OCI-LY1 (cell line): ENCODE results near the gene LAMA5.

Source experiments
- H2AFZ ChIP-seq: fragments of 200-600 bp; sonication (generic), shearing (Covaris generic); 2 replicates; pipeline ENCODE4 v1.6.0; 2014; ENCODE audit warnings: antibody characterized with exemption, mild to moderate bottlenecking, low read length
- H3F3A ChIP-seq: fragments of 200-600 bp; sonication (generic), shearing (Covaris generic); 2 replicates; pipeline ENCODE4 v1.6.0; 2014; ENCODE audit warnings: mild to moderate bottlenecking, antibody characterized with exemption, low read length, moderate library complexity; ENCODE audit not compliant: insufficient read depth
- H3K27ac ChIP-seq: fragments of 200-600 bp; sonication (generic); 2 replicates; pipeline ENCODE4 v1.5.1; 2014; ENCODE audit warnings: low read length, mixed run types, mild to moderate bottlenecking, low read depth; ENCODE audit not compliant: poor library complexity, severe bottlenecking
- H3K27me3 ChIP-seq: fragments of 200-600 bp; sonication (generic); 2 replicates; pipeline ENCODE4 v1.6.0; 2014; ENCODE audit warnings: antibody characterized with exemption, mild to moderate bottlenecking, low read length, moderate library complexity; ENCODE audit not compliant: insufficient read depth
- H3K36me3 ChIP-seq: fragments of 200-600 bp; sonication (generic); 2 replicates; pipeline ENCODE4 v1.6.1; 2014; ENCODE audit warnings: mild to moderate bottlenecking, antibody characterized with exemption, low read length, moderate library complexity, mixed read lengths; ENCODE audit not compliant: insufficient read depth
- H3K4me1 ChIP-seq: fragments of 200-600 bp; sonication (generic); 2 replicates; pipeline ENCODE4 v1.5.1; 2014; ENCODE audit warnings: mild to moderate bottlenecking, low read length, moderate library complexity; ENCODE audit not compliant: insufficient read depth, severe bottlenecking
- H3K4me2 ChIP-seq: fragments of 200-600 bp; sonication (generic), shearing (Covaris generic); 2 replicates; pipeline ENCODE4 v1.6.1; 2014; ENCODE audit warnings: low read length
- H3K4me3 ChIP-seq: fragments of 200-600 bp; sonication (generic); 2 replicates; pipeline ENCODE4 v1.5.1; 2014; ENCODE audit warnings: low read length, low read depth, mild to moderate bottlenecking, mixed read lengths; ENCODE audit not compliant: poor library complexity, severe bottlenecking
- H3K79me2 ChIP-seq: fragments of 200-600 bp; shearing (Covaris generic); 2 replicates; pipeline ENCODE4 v1.6.1; 2016; ENCODE audit warnings: mixed run types, low read length, mixed read lengths; ENCODE audit not compliant: insufficient read depth
- H3K9ac ChIP-seq: fragments of 200-600 bp; sonication (generic), shearing (Covaris generic); 2 replicates; pipeline ENCODE4 v1.6.1; 2014; ENCODE audit warnings: mild to moderate bottlenecking, low read length, mixed read lengths
- H3K9me2 ChIP-seq: fragments of 200-600 bp; sonication (generic), shearing (Covaris generic); 2 replicates; pipeline ENCODE4 v1.6.1; 2014; ENCODE audit warnings: low read depth, mild to moderate bottlenecking, low read length, mixed read lengths
- H3K9me3 ChIP-seq: fragments of 200-600 bp; shearing (Covaris generic); 2 replicates; pipeline ENCODE4 v1.6.1; 2014; ENCODE audit warnings: low read length, mixed read lengths
- H4K20me1 ChIP-seq: fragments of 200-600 bp; sonication (generic), shearing (Covaris generic); 2 replicates; pipeline ENCODE4 v1.6.0; 2016; ENCODE audit warnings: mild to moderate bottlenecking, low read length; ENCODE audit not compliant: insufficient read depth
- EZH2 ChIP-seq: fragments of 200-600 bp; sonication (generic), shearing (Covaris generic); IDR thresholded peaks from 2 replicates; pipeline ENCODE4 v1.8.0; 2017; ENCODE audit warnings: borderline replicate concordance, mixed run types, mild to moderate bottlenecking, antibody characterized with exemption, low read length, moderate library complexity, mixed read lengths
- TF ChIP-seq, protein P1 (sequence below): fragments of 200-600 bp; sonication (generic), shearing (Covaris generic); IDR thresholded peaks from 2 replicates; pipeline ENCODE4 v1.5.1; 2017; ENCODE audit warnings: mild to moderate bottlenecking, antibody characterized with exemption, low read length, moderate library complexity, mixed read lengths

Gene LAMA5

DNA sequence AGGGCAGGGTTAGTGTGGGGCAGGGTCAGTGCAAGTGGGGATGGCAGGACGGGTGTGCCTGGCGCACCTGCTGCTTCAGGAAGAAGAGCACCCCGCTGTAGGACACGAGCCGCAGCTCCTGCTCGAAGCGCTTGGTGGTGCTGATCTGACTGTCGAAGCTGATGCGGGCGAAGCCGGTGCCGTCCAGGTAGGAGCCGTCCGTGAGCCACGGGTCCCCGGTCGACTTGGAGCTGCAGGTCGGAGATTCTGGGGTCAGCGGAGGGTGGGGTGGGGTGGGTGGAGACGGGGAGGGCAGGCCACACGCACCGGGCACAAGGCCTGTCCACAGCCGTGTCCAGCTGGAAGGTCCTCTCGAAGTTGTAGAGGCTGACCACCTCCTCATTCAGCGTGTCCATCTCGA is 54.1 kb downstream of the LAMA5 start:
- Histone ChIP-seq H3K27me3 (no peaks in the 10 kb centered on the region), H3K4me1 (no peaks in the 10 kb centered on the region), H3K9me2 (no peaks in the 10 kb centered on the region), H3K9me3 (no peaks in the 10 kb centered on the region), H3F3A (no peaks in the 10 kb centered on the region; the same call in 1 of the 2 replicates), H3K36me3 (peaks cover 13% of the 10 kb centered on the region), H3K4me2 (no peak overlapping the region), H2AFZ (no peak overlapping the region), H3K27ac (no peak overlapping the region), H4K20me1 (no peaks in the 10 kb centered on the region), H3K79me2 (no peaks in the 10 kb centered on the region), H3K9ac (no peak overlapping the region), H3K4me3 (no peak overlapping the region)
- TF ChIP-seq, protein P1, sequence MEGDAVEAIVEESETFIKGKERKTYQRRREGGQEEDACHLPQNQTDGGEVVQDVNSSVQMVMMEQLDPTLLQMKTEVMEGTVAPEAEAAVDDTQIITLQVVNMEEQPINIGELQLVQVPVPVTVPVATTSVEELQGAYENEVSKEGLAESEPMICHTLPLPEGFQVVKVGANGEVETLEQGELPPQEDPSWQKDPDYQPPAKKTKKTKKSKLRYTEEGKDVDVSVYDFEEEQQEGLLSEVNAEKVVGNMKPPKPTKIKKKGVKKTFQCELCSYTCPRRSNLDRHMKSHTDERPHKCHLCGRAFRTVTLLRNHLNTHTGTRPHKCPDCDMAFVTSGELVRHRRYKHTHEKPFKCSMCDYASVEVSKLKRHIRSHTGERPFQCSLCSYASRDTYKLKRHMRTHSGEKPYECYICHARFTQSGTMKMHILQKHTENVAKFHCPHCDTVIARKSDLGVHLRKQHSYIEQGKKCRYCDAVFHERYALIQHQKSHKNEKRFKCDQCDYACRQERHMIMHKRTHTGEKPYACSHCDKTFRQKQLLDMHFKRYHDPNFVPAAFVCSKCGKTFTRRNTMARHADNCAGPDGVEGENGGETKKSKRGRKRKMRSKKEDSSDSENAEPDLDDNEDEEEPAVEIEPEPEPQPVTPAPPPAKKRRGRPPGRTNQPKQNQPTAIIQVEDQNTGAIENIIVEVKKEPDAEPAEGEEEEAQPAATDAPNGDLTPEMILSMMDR, result no peak
- no peak for TF ChIP-seq EZH2

DNA sequence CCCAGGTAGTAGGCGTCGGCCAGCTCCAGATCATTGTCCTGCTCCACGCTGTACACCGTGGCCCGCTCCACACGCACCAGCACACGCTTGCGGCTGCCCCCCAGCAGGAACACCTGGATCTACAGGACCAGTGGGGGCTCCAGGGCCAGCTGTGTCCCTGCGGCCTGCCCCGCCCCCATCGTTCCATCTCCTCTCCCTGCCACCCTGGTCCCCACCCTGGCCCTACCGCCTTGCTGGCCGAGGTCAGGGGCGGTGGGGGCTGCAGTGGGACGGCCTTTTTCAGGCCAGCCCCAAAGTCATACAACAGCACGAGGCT is 54.5 kb downstream of the LAMA5 start:
- H2AFZ ChIP-seq, result no peak overlapping the region
- no peaks in the 10 kb centered on the region for H3K27me3 ChIP-seq
- no peak for TF ChIP-seq EZH2
- TF ChIP-seq, protein P1, result no peak
- no peaks in the 10 kb centered on the region for H3K79me2 ChIP-seq
- no peaks in the 10 kb centered on the region for H3K4me1 ChIP-seq
- H3K9me2 ChIP-seq, result no peaks in the 10 kb centered on the region
- H3K27ac ChIP-seq, result no peak overlapping the region
- H3K4me2 ChIP-seq, result no peak overlapping the region
- H4K20me1 ChIP-seq, result no peaks in the 10 kb centered on the region
- H3K9ac ChIP-seq, result no peak overlapping the region
- H3F3A ChIP-seq, result no peaks in the 10 kb centered on the region; the same call in 1 of the 2 replicates
- H3K36me3 ChIP-seq, result peaks cover 17% of the 10 kb centered on the region
- H3K4me3 ChIP-seq, result no peak overlapping the region
- no peaks in the 10 kb centered on the region for H3K9me3 ChIP-seq

DNA sequence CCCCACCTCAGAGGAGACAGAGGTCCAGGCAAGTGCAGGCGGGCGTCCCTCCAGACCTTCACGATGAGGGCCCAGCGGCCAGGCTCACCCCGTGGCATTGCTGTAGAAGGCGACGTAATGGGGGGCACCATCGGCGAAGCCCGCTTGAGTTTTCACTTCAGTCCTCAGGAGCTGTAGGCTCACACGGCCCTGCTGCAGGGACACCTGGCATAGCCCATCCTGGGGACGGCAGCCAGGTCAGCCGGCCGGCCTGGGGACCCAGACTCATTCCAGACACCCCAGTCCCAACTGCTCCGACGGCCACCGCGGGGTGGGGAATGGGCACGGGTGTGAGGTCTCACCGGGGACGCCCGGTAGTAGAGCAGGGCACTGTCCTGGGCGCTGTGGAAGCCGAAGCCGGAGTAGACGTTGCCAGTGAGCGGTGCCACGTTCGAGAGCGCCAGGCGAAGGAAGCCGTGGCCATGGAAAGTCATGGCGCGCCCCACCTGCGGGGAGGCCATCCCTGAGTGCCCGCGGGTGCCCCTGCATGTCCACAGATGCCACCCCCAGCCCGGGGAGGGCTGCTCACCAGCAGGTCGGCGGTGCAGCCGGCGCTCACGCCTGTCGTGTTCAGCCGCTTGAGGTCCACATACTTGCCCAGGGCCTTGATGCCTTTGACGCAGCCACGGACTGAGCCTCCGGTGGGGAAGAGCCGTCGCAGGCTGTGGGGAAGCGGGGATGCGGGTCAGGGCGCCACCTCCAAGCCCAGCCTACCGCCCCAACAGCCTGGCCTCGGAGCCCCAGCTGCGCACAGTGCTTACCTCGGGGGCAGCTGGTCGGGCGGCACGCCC is 55.1 kb downstream of the LAMA5 start:
- no peak overlapping the region for H2AFZ ChIP-seq
- no peaks in the 10 kb centered on the region for H3K79me2 ChIP-seq
- no peaks in the 10 kb centered on the region; the same call in 1 of the 2 replicates for H3F3A ChIP-seq
- no peak overlapping the region for H3K27ac ChIP-seq
- TF ChIP-seq, protein P1, result no peak
- no peak for TF ChIP-seq EZH2
- H4K20me1 ChIP-seq, result no peaks in the 10 kb centered on the region
- H3K4me3 ChIP-seq, result no peak overlapping the region
- no peaks in the 10 kb centered on the region for H3K27me3 ChIP-seq
- no peak overlapping the region for H3K4me2 ChIP-seq
- H3K4me1 ChIP-seq, result no peaks in the 10 kb centered on the region
- H3K9me3 ChIP-seq, result no peaks in the 10 kb centered on the region
- H3K9me2 ChIP-seq, result no peaks in the 10 kb centered on the region
- peaks cover 23% of the 10 kb centered on the region for H3K36me3 ChIP-seq
- H3K9ac ChIP-seq, result no peak overlapping the region
